Measurements from ENCODE around the gene FXYD4.

Gene FXYD4

DNA sequence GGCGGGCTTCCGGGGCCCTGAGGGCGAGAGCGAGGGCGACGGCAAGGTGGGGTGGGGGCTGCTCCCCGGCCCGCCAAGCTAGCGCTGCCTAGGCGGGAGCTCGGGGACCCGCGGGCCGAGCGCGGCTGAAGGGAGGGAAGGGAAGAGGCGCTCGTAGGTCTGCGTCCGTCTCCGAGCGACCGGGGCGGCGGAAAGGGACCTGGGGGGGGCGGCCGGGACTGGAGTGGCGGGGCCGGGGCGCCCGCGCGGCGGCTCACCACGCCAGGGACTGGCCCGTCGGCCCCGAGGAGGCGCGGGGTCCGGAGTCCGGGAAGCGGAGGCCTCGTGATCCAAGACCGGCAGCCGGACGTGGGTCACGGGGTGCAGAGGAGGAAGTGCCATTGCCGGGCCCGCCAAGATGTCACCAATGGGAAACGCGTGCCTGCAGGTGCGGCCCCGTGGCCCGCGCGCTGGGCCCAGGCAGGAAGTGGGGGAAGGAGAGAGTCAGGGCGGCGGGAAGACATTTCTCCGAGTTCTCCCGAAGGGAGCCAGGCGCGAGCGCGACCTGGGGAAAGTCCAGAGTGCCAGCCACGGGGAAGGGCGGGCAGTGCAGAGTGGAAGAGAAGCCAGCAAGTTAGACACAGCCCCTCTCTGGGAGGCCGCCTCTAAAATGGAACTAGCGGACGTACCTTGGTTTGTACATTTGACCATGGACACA is 25.6 kb downstream of the FXYD4 start:
- peak; percentile 90 for DNase-seq

DNA sequence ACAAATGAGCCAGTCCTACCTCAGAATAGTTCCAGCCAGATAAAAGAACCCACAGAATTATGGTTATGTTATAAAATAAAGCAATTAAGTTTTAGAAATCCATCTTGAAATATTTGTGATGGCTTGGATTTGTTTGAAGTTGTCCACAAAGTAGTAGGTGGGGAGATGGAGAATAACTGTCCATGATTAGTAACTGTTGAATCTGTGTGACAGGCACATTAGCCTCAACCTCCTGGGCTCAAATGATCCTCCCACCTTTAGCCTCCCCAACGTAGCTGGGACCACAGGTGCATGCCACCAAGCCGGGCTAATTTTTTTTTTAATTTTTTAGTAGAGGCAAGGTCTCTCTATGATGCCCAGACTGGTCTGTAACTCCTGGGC is 27.5 kb downstream of the FXYD4 start:
- no peak for DNase-seq

DNA sequence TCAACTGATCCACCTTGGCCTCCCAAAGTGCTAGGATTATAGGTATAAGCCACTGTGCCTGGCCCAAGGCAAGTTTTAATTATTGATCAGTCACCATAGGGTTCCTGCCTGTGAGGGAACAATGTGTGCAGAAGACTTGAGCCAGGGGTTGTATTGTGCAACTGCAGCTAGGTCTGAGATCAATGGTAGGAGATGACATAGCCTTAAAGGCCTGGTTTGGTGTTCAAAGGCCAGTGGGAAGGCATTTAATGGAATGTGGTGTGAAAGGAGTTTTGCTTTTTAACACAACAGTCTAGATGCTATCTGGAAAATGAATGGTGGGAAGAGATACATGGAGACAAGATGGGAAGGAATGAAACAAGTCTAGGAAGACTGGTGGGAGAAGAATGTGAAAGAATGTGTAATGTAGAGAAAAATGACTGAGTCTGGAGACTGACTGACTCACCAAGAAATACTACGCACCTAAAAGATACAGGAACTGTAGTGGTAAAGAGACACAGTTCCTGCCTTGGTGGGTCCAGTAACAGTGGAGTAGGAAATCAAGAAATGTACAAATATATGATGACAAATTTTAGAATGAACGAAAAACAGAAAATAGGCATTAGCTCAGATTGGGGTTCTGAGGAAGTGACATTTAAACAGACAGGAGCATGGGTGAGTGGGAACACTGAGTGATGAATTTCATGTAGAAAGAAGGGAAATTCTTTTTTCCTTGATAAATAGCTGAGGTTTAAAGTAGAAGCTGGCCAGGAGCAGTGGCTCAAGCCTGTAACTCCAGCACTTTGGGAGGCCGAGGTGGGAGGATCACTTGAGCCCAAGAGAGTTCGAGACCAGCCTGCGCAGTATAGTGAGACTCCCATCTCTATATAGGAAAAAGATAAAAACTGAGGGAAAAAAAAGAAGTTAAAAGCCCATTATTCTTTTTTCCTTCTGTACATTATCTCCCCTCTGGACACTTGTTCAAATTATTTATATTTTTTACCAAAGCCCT is 28.2 kb downstream of the FXYD4 start:
- no peak for DNase-seq

DNA sequence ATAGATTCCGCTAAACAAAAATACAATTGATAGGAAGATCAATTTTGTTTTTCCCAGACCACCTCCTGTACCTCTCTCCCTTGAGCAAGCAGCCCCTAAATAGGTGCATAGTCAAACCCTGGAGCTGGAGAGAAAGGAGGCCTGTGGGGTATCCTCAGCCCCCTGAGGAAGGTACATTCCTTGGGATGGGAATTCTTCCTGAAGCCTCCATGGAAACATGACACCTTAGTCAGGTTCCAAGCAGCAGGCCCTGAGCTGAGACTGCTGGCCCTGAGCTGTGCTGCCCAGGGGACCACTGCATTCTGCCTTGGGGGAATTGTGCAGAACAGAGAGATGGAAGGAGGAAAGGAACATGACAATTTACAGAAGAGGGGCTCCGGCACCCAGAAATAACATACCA is 30.2 kb downstream of the FXYD4 start:
- no peak for DNase-seq

DNA sequence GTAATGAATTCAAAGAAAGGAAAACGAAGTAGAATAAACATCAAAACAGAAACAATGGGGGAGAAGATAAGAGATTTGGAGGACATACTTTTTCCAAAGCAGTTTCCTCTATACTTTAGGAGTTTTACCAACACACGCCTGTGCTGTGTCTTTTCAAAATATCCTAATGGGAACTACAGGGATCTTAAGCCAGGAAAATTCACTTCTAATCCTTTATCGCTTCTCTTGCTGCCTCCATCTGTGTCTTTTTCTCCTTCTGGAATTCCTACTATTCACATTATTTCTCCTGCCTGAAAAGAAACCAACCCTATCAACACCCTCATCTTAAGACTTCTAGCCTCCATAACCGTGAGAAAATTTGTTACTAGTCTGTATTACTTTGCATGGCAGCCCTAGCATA is 30.7 kb downstream of the FXYD4 start:
- DNase-seq, result no peak

- DNase-seq, result no peak
These were observed 31.5 kb downstream of the FXYD4 start for GRCh38 chr10:43402880-43403452.

GRCh38 chr10:43403911-43404703 is 32.7 kb downstream of the FXYD4 start:
- DNase-seq, result no peak

DNA sequence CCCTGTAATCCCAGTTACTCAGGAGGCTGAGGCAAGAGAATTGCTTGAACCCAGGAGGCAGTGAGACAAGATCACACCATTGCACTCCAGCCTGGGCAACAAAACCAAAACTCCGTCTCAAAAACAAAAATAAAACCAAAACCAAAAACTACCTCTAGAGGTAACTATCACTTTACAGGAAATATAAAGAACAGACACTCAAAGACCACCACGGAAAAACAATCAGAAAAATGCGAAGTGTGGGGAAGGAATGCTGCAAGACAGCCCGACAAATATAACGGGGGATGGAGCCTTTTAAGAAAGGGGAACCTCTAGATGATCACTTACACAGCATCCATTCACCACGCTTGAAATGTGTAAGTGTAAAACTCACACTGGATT is 33.3 kb downstream of the FXYD4 start:
- no peak for DNase-seq

DNA sequence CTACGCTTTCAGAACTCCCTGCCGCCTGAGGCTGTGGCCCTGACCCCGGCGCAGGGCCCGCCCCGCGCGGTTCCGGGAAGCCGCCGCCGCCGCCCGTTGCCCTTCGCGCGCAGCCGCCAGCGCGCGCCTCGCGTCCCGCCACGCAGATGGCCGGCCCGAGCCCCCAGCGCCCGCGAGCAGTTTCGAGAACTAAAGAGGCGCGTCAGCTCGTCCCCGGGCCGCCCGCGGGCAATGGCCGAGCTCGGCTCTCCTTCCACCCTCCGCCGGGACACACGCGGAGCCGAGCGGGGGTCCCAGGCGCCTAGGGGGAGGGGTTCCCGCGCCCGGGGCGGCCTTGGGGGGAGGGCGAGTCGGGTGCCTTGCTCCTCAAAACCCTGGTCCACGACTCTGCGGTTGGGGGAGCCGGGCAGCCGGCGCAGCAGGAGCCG is 35.7 kb downstream of the FXYD4 start:
- peak; percentile 76 for DNase-seq

GRCh38 chr10:43407576-43408330 is 36.3 kb downstream of the FXYD4 start:
- peak; percentile 93 for DNase-seq

DNA sequence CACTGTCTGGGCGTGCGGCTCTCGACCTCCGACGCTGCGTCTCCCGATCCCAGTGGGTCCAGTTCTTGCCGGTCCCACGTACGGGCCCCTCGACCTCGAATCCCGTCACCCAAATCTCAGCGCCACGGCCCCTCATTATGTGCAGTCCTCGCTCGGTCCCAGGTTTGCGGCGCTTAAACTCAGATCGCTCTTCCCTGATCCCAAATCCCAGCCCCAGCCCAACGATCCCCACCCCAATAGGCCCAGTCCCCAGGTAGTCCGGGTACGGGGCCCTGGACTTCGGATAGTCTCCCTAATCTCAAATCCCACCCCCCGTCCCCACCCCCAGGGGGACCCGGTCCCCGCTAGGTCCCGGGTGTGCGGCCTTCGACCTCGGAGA is 36.9 kb downstream of the FXYD4 start:
- no peak for DNase-seq

DNA sequence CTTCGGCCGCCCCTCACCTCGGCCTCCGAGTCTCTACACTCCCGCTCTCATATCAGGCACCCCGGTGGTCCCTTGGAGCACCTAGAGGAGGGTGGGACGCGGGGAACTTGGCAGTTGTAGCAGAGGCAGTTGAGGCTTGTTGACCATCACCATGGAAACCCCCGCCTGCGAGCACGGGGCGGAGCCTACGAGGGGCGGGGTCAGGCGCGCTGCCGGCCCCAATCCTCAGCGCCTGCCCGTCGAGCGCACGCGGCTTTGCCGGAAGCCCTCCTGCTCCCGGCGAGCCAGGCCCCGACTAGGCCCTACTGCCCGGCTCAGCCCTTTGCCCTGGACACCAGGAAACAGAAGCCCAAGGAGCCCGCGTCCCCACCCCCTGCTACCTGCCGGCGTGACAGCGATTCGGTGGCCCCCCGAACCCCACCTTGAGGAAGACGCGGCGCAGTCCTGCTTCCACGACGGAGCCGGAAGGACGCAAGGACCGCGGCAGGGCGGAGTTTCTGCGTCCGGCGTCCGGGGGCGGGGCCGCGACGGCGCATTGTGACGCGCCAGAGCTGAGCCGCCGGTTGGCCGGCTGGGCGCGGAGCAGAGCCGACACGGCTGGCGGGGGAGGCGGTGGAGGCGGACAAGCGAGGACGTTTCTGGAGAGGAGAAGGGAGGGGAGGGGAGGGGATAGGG is 37.4 kb downstream of the FXYD4 start, which contains the start of gene HNRNPF:
Gene HNRNPF (minus strand): TSS at position 477 of the 675 bp plus-strand sequence. CDS start 21,302 bp downstream, outside the sequence.
- peak; percentile 97 for DNase-seq

- no peak for DNase-seq
These were observed 38.1 kb downstream of the FXYD4 start for GRCh38 chr10:43409385-43410109.

GRCh38 chr10:43410345-43410744 is 38.9 kb downstream of the FXYD4 start:
- DNase-seq, result no peak

DNA sequence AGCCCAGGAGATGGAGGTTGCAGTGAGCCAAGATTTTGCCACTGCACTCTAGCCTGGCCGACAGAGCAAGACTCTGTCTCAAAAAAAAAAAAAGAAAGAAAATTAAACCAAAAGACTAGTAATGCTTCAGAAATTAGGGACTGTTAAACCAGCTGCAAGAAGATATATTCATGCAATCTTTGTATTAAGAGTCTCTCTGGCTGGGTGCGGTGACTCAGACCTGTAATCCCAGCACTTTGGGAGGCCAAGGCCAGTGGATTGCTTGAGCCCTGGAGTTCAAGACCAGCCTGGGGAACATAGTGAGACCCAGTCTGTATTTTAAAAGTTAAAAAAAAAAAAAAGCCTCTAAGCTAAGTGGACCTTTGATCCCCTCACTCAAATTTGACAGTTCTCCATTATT is 40.1 kb downstream of the FXYD4 start:
- no peak for DNase-seq

GRCh38 chr10:43415544-43415943 is 44.1 kb downstream of the FXYD4 start:
- DNase-seq, result no peak

DNA sequence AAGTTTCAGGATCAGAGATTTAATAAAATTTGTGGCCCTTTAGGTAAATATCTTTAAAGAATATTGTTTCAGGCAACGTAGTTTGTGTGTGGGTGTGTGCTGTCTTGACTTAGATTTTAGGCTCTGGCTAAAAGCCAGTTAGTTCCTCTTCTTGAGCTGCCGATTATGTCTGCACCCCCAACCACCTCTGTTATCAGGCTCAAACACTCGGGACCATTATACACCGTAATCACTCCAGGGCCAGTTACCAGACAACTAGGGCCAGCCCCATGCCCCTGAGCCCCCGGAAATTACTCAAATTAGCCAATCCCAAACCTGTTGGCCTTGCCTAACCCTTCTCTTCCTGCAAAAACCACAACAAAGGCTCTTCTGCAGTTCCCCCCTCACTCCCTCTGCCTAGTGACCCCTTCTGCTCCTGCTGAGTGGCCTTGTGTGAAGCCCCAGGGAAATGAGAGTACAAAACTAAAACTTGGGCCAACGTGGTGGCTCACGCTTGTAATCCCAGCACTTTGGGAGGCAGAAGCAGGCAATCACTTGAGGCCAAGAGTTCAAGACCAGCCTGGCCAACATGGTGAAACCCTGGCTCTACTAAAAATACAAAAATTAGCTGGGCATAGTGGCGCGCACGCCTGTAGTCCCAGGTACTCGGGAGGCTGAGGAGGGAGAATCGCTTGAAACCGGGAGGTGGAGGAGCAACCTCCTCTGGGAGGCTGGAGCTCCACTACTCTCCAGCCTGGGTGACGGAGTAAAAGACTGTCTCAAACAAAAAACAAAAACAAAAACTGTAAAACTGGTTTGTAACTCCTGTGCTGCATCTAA is 46.7 kb downstream of the FXYD4 start:
- DNase-seq, result peak; percentile 67

GRCh38 chr10:43419997-43420368 is 48.5 kb downstream of the FXYD4 start:
- no peak for DNase-seq

- peak; percentile 94 for DNase-seq
These were observed 49.1 kb downstream of the FXYD4 start for GRCh38 chr10:43420369-43421200.

All from femur (tissue), 1 donor.